GM19025 (cell line): ENCODE data around the gene TMEM86A.
"Not testable (repeated sequence)": the region's sequence is repeated elsewhere in the genome, so short reads cannot be mapped to it uniquely, and the experiment has no call there.

Source experiments
- ATAC-seq: cut with Tn5 transposase; IDR thresholded peaks from one replicate; pipeline ENCODE4 v1.9.1; 2021; ENCODE audit warnings: mild to moderate bottlenecking, low read depth, moderate library complexity; ENCODE audit not compliant: unreplicated experiment

The TMEM86A gene, protein sequence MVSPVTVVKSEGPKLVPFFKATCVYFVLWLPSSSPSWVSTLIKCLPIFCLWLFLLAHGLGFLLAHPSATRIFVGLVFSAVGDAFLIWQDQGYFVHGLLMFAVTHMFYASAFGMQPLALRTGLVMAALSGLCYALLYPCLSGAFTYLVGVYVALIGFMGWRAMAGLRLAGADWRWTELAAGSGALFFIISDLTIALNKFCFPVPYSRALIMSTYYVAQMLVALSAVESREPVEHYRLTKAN

DNA sequence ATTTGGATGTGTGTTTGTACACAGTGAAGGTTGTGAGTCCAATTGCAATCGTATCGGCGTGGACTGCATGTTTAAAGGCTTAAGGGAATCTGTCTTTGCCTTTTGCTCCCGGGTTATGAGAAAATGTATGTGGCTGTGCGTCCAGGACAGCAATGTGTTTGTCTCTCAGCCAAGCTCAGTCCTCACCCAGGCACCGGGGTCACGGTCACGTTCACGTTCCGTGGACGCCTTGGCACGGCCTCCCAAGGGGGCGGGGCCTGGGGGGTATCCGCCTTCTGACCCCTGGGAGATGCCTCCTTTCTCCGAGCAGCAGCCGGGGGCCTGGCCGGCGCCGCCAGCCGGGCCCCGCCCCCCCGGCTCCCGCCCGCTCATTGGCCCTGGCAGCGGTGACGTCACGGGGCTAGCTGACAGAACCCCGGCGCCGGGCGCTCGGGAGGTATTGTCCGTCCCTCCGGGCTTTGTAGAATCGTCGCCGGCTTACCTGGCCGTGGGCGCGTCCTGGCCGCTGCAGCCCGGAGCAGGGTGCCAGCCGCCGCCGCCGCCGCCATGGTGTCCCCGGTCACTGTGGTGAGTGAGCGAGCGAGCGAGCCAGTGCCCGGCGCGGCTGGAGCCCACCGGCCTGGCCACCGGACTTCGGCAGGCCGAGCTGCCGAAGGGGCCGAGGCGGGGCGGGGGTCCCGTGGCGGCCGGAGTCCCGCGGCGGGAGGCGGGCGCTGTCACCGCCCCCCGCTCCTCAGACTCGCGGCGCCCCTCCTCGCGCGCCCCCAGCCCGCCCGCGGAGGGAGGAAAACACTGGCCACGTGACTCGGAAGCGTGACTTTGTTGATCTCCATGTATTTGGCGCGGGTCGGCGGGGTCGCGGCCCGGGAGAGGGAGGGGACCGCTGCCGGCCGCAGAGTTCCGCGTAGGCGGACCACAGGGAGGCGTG, at the start of gene TMEM86A:
Gene TMEM86A (plus strand): TSS at position 439 of the 928 bp plus-strand sequence. CDS start 108 bp downstream, at position 547.
- ATAC-seq = peak; percentile 95

DNA sequence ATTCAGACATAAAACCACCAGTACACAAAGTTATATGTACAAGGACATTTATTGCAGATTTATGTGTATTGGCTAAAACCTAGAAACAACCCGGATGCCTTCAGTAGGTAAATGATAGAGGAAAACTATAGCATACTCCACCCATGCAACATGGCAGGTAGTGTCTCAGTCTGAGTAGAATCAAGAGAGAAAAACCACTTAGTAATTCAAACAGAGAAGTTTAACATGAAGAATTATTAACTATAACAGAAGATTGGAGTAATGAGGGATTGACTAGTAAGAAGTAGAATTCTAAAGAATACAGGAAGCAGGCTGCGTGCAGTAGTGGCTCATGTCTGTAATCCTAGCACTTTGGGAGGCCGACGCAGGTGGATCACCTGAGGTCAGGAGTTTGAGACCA, 48.2 kb upstream of the TMEM86A start:
- no peak for ATAC-seq

DNA sequence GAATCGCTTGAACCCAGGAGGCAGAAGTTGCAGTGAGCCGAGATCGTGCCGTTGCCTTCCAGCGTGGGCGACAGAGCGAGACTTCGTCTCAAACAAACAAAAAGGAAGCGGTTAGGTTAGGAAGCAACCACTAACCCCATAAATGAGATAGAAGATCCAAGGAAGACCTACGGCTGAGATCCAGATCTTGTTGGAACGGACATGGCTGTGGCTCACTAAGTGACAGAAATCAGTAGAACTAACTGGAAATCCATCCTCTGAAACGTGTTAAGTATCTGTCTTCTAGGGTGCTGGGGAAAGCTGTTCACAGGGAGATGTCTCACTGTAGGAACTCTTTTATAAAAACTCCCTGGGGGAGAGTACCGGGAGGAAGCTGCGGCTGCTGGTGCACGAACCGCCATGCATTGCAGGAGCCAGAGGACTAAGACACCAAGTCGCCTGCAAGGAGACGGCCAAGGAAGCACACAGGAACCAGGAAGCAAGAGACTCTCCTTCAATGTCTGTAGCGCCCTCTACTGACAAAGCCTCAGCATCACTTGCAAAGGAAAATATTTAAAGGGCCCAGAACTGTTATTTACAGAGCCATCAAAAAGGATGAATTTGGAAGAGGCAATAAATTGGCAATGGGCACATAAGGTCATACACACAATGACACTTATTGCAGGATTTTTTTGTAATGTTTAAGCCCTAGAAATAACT, 47.6 kb upstream of the TMEM86A start:
- ATAC-seq = no peak

DNA sequence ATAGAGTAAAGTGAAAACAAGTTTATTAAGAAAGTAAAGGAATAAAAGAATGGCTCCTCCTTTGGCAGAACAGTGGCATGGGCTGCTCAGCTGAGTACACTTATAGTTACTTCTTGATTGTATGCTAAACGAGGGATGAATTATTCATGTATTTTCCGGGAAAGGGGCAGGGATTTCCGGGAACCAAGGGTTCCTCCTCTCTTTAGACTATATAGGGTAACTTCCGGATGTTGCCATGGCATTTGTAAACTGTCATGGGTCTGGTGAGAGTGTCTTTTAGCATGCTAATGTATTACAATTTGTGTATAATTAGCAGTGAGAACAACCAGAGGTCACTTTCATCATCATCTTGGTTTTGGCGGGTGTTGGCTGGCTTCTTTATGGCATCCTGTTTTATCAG, 40.9 kb upstream of the TMEM86A start:
- ATAC-seq = no peak

DNA sequence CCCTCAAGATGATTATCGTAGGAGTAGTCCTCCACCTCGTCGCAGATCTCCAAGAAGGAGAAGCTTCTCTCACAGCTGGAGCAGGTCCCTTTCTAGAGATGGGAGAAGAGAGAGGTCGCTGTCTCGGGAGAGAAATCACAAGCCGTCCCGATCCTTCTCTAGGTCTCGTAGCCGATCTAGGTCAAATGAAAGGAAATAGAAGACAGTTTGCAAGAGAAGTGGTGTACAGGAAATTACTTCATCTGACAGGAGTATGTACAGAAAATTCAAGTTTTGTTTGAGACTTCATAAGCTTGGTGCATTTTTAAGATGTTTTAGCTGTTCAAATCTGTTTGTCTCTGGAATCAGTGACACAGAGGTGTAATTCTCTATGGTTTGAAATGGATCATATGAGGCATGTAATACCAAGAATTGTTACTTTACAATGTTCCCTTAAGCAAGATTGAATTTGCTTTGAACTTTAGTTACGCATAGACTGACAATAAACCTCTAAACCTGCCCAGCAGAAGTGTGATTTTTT, 33.2 kb upstream of the TMEM86A start:
- ATAC-seq = not testable (repeated sequence)

DNA sequence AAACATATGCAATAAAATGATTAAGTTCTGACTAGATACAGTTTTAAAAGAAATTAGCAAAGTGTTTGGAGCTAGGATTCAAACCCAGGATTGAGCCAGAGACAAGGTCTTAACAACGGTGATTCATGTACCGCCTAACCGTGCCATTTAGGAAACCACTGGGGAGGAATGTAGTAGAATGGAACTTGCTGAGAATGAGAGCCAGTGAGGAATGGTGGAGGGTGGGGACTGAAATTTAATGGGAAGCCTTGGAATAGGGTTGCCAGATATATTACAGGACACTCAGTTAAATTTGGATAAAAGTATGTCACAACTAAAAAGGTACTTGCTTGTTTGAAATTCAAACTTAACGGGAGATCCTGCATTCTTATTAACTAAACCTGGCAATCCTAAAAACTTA, 30.4 kb upstream of the TMEM86A start:
- no peak for ATAC-seq

DNA sequence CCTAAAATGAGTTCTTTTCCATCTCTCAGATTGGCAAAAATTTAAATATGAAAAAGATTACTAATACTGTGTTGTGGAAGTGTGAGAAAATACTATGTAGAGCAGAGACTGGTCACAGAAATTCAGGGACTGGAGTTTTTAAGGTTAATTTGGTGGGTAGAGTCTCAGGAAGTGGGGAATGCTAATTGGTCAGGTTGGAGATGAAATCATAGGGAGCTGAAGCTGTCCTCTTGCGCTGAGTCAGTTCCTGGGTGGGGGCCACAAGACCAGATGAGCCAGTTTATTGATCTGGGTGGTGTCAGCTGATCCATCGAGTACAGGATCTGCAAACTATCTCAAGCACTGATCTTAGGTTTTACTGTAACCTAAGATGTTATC, 29.4 kb upstream of the TMEM86A start:
- ATAC-seq = no peak

DNA sequence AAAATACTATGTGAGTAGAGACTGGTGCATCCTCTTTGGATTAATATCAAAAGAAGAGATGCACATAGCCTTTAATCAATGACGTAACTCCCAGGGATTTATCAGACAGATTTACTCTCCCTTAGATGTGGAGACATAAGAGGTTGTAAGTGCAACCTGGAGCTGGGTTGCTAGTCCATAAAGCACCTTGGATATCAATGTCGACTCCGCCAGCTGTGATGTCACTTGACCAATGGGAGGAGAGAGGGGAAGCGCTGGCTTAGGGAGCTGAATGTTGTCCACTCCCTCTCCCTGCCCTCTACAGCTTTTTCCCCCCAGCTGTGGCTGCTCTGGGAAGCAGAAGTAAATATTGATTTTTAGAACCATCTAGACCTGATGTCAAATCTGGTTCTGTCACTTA, 28.9 kb upstream of the TMEM86A start:
- ATAC-seq = no peak

DNA sequence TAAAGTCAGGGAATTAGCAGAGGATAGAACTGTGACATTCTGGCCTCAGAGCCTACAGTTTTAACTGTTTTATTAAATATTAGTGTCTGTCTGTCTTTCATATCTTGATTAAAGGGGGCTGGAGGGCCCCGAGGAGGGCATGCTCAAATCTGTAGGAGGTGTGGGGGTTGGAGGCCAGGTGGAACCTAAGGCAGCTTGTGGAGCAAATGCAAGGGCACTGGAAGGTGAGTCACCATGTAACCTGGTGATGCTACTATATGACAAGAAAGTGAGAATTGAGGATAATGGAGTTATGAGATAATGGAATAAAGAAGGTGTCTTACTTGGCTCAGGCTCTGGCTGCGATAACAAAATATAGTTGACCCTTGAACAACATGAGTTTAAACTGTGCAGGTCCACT, 27.3 kb upstream of the TMEM86A start:
- no peak for ATAC-seq

DNA sequence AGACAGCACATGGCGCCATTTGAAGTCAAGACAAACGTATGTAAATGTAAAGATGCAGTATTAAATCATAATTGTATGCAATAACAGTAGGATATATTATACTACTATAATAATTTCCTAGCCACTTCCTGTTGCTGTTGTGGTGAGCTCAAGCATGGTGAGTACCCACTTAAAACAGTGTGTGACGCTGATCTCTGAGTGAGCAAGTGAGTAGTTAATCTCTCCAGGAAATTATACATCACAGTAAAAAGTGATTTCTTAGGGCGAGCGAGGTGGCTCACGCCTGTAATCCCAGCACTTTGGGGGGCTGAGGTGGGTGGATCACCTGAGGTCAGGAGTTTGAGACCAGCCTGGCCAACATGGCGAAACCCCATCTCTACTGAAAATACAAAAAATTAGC, 26.4 kb upstream of the TMEM86A start:
- not testable (repeated sequence) for ATAC-seq

DNA sequence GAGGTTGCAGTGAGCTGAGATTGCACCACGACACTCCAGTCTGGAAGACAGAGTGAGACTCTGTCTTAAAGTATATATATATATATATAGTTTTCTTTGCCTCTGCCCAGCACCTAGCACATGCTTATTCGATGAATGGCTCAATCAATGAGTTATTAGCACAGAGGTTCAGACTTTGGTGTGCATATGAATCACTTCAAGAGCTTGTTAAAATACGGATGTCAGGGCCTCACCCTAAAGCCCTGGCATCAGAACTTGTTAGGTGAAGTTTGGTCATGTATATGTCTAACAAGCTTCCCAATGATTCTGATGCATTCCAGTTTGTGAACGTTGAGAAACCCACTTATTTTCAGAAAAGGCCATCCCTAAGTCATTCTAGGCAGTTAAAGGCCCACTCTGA, 21.8 kb upstream of the TMEM86A start:
- no peak for ATAC-seq

DNA sequence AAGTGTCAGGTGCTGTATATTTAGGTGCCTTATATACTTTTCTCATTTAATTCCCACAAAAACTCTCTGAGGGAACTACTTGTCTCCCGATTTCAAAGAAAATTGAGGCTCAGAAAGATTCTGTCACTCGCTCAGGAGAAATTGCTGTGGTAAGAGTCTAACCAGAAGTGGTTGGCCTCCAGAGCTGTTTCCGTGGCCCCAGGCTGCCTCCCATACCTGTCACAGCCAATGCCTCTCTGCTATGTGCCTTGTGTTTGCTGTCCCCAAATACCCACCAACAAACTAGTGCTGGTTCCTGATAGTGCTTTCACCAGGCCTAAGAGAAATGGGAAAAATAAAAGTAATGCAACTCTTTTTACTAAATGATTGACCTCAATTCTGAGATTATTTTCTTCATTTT, 21.0 kb upstream of the TMEM86A start:
- ATAC-seq = no peak

DNA sequence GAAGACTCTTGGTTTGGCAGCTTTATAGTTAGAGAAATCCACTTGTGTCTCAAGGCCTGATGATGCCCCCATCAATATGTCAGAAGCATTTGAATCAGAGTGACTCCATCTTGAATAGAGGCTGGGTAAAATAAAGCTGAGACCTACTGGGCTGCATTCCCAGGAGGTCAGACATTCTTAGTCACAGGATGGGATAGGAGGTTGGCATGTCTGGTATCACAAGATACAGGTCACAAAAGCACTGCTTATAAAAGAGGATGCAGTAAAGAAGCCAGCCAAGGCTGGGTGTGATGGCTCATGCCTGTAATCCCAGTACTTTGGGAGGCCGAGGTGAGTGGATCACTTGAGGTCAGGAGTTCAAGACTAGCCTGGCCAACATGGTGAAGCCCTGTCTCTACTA, 16.6 kb upstream of the TMEM86A start:
- ATAC-seq = not testable (repeated sequence)

DNA sequence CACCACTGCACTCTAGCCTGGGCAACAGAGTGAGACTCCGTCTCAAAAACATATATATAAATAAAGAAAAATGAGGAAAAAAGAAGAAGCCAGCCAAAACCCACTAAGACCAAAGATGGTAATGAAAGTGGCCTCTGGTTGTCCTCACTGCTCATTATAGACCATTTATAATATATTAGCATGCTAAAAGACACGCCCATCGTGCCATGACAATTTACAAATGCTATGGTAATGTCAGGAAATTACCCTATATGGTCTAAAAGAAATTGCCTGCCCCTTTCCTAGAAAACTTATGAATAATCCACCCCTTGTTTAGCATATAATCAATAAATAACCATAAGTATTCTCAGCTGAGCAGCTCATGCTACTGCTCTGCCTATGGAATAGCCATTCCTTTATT, 16.1 kb upstream of the TMEM86A start:
- no peak for ATAC-seq

DNA sequence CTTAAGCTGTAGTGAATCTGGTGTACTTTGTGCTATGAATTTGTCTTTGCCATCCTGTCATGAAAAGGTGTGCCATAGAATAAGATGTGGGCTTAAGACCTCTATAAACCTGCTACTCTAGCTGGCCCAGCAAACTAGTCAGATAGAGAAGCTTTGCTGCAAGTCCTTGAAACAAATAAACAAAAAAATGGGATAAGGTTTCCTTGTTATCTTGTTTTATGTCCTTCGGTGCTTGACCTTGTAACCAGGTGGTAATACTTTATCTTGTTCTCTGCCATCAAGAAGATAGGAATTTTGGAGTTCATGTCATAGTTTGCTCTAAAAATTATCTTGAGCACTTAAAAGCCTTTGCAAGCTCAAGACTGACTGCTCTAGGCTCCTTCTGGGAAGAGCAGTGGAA, 14.3 kb upstream of the TMEM86A start:
- no peak for ATAC-seq

DNA sequence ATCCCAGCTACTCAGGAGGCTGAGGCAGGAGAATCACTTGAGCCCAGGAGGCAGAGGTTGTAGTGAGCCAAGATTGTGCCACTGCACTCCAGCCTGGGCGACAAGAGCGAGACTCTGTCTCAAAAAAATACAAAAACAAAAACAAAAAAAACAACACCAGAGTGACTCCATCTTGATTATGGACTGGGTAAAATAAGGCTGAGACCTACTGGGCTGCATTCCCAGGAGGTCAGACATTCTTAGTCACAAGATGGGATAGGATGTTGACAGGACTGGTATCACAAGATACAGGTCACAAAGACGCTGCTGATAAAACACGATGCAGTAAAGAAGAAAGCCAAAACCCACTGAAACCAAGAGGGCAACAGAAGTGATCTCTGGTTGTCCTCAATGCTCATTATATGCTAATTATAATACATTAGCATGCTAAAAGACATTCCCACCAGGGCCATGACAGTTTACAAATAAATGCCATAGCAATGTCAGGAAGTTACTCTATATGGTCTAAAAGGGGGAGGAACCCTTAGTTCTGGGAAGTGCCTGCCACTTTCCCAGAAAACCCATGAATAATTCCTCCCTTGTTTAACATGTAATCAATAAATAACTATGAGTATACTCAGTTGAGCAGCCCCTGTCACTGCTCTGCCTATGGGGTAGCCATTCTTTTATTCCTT, 7.0 kb upstream of the TMEM86A start:
- not testable (repeated sequence) for ATAC-seq

DNA sequence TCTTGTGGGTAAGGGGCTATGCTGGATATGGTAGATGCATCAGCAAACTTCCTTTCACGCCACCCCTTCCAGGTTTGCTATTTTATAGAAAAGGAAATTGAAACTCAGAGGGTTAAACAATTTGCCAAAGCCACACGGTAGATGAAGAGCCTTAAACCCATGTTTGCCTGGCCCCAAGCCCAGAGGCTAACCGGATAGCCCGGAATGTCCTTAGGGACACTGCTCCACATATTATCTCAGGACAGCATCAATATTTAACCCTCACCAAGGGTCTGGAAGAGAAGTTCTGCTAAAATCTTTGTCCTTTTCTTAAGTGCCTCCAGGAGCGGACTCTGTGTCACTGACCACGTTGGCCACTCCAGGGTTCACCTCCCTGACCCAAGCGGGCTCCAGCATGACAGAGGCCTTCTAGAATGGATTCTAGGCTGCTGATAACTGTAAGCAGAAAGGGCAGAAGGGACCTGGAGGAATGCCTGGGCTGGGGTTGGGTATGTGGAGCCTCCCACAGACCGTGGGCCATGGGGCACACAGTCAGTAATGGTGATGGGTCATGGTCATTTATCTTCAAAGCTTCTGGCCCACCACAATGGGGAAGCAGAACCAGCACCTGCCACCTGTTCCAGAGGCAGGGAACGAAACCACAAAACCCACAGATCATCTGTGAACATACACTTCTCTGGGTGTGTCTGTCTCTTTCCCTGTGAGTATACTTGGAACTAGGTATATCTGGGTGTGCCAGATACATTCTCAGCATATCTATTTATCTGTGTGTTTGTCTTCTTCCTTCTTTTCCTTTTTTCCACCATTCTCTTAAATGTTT, 5.4 kb upstream of the TMEM86A start:
- no peak for ATAC-seq

DNA sequence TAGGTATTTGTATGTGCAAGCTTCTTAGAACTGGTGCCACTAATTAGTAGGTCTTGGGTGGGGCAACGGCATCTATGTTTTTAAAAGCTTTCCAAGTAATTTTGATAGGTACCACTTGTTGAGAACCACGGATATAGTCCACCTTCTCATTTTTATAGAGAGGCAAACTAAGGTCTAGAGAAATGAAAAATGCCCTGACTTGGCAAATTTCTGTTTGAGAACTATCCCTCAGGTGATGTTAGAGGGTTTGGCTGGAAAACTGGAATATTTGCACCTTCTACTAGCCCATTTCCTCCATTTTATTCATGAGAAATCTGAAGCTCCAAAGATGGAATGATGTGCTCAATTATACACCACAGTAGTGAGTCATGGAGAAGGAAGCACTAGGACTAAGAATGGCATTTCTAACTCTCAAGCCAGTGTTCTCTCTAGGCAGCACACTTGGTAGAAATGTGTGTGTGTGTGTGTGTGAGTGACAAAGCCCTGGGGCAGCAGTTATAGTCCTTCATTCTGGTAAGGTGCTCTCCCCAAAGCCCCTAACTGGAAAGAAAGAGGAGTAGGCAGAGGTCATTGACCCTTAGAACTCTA, 1.8 kb upstream of the TMEM86A start:
- ATAC-seq = no peak

DNA sequence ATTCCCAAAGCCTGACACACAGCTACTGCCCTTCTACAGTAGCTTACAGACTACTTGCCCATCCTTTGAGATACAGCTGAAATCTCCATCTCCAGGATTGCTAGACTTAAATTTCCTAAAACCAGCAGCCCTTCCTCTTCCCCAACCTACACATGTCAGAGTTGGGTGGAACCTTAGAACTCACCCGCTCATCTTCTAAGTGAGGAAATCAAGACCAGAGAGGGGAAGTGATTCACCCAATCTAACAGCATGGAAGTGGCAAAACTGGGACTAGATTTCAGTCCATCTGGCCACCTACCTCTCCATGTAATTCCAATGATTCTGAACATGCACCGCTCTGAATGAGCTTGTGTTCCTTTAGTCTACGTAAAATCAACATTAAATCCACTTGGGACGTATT, 1.0 kb upstream of the TMEM86A start:
- no peak for ATAC-seq
